Lower leg skin (tissue), 4 donors: ENCODE results near the gene NEGR1. TPM values are rescaled to one million over a fixed set of nuclear protein-coding genes. Genes with fewer than 3 reads are reported as not detected.

Experiments
- DNase-seq, 2 donors: peaks; one replicate each; pipeline ENCODE4 v3.0.0-alpha.2; 2019; ENCODE audit warnings: low spot score in 2 of 2
- H3K4me3 ChIP-seq: fragments of 200-600 bp; sonication (generic); 2 replicates; pipeline ENCODE4 v1.5.1; 2017; ENCODE audit warnings: mild to moderate bottlenecking, low read depth; ENCODE audit not compliant: poor library complexity, severe bottlenecking
- CTCF ChIP-seq, 3 donors: fragments of 450-650 bp; IDR thresholded peaks; one replicate each; pipeline ENCODE4 v1.5.1; 2016; ENCODE audit warnings: antibody characterized with exemption in 3 of 3, mild to moderate bottlenecking in 3 of 3, moderate library complexity in 2 of 3
- POLR2A ChIP-seq, 2 donors: fragments of 450-650 bp; IDR thresholded peaks; one replicate each; pipeline ENCODE4 v1.6.1; 2016 to 2017; ENCODE audit warnings: antibody characterized with exemption in 2 of 2, mild to moderate bottlenecking in 1 of 2, moderate library complexity in 1 of 2
- WGBS, 2 donors: methylation state at CpG; one replicate each; pipeline ENCODE4 v1.1.5; 2018; 5-methylcytosine and 5-hydroxymethylcytosine counted together
- intact Hi-C: fragments of 100-400 bp; cut with DNase I; formaldehyde crosslinking; loops from one replicate; pipeline ENCODE4 v1.15.0; 2023; ENCODE audit warnings: low total_unique reads
- total RNA-seq, 4 donors: library from RNA; depleted of rRNA; stranded (reverse); fragments of >200 nt; gene quantifications; one replicate each; pipeline ENCODE4 v1.1.0, GENCODE V29; 2016

The NEGR1 gene
- total RNA-seq, 4 donors from 2014 or later = 4.1 to 13.6 (median 6.0) TPM

GRCh38 chr1:71351438-71351837 lies 930.9 kb downstream of the NEGR1 start:
- TF ChIP-seq POLR2A (IDR thresholded peaks at IDR 0.05) = no peak
- TF ChIP-seq CTCF (IDR thresholded peaks at IDR 0.05) = no peak
- DNase-seq = no peak
- H3K4me3 ChIP-seq = no peak overlapping the region
- 64 to 72% methylated on average over 1 of the region's 1 CpG for WGBS, 2 donors
- intact Hi-C loops = no loop called here

- TF ChIP-seq CTCF (IDR thresholded peaks at IDR 0.05) (no peak), POLR2A (IDR thresholded peaks at IDR 0.05) (no peak)
- intact Hi-C loops = no loop called here
- DNase-seq = no peak
- no peak overlapping the region for H3K4me3 ChIP-seq
- 47 to 48% methylated on average over 2 of the region's 2 CpGs for WGBS, 2 donors
Observed at GRCh38 chr1:71350805-71351204, 931.5 kb downstream of the NEGR1 start.

- TF ChIP-seq CTCF (IDR thresholded peaks at IDR 0.05) = no peak
- 80 to 92% methylated on average over 1 of the region's 1 CpG for WGBS, 2 donors
- H3K4me3 ChIP-seq = no peak overlapping the region
- intact Hi-C loops = no loop called here
- no peak for DNase-seq
Observed at GRCh38 chr1:71350330-71350729, 932.0 kb downstream of the NEGR1 start.
